Subcutaneous abdominal adipose tissue (tissue), 5 donors: Measurements from ENCODE around the gene MS4A10.

ENCODE experiments used
- H3K27ac ChIP-seq: one replicate; pipeline ENCODE4 v1.7.0; 2013; ENCODE audit warnings: low read depth, mild to moderate bottlenecking, inconsistent platforms, low read length, moderate library complexity
- H3K27me3 ChIP-seq, 5 donors: one replicate each; pipeline ENCODE4 v1.7.0; 2013; ENCODE audit warnings: low read length in 5 of 5, inconsistent platforms in 1 of 5; ENCODE audit not compliant: control insufficient read depth in 5 of 5, insufficient read depth in 4 of 5
- H3K36me3 ChIP-seq, 5 donors: one replicate each; pipeline ENCODE4 v1.7.0; 2013; ENCODE audit warnings: low read length in 5 of 5; ENCODE audit not compliant: control insufficient read depth in 5 of 5, insufficient read depth in 5 of 5
- H3K4me1 ChIP-seq, 5 donors: one replicate each; pipeline ENCODE4 v1.7.0; 2013; ENCODE audit warnings: low read length in 5 of 5, mild to moderate bottlenecking in 3 of 5, moderate library complexity in 1 of 5; ENCODE audit not compliant: control insufficient read depth in 5 of 5, insufficient read depth in 5 of 5
- H3K4me3 ChIP-seq, 5 donors: one replicate each; pipeline ENCODE4 v1.7.0; 2013; ENCODE audit warnings: low read length in 5 of 5, low read depth in 1 of 5
- H3K9ac ChIP-seq, 5 donors: one replicate each; pipeline ENCODE4 v1.7.0; 2013; ENCODE audit warnings: low read length in 5 of 5, mild to moderate bottlenecking in 4 of 5, moderate library complexity in 3 of 5
- H3K9me3 ChIP-seq, 5 donors: one replicate each; pipeline ENCODE4 v1.7.0; 2013; ENCODE audit warnings: low read length in 5 of 5; ENCODE audit not compliant: control insufficient read depth in 5 of 5
- donor health status: healthy.
- donor health status: healthy.
- donor health status: healthy.
- donor health status: healthy.
- donor health status: healthy.

Gene MS4A10

GRCh38 chr11:60782393-60783140 is 2.6 kb upstream of the MS4A10 start:
- Histone ChIP-seq H3K9me3 (no peaks in the 10 kb centered on the region), H3K4me3 (no peak overlapping the region), H3K36me3 (no peaks in the 10 kb centered on the region), H3K4me1 (peaks cover 9 to 30% (median 27%) of the 10 kb centered on the region in 5 donors), H3K27ac (no peak overlapping the region), H3K9ac (no peak overlapping the region), H3K27me3 (peaks cover 0 to 2% (median 0%) of the 10 kb centered on the region in 5 donors)

- Histone ChIP-seq H3K27ac (no peak overlapping the region), H3K4me1 (peaks cover 9 to 30% (median 28%) of the 10 kb centered on the region in 5 donors), H3K27me3 (peaks cover 0 to 2% (median 0%) of the 10 kb centered on the region in 5 donors), H3K9ac (no peak overlapping the region), H3K9me3 (no peaks in the 10 kb centered on the region), H3K4me3 (no peak overlapping the region), H3K36me3 (no peaks in the 10 kb centered on the region)
Measured at GRCh38 chr11:60783141-60783484, 2.0 kb upstream of the MS4A10 start.

- H3K27ac ChIP-seq, result no peak overlapping the region
- H3K27me3 ChIP-seq, result peaks cover 0 to 5% (median 0%) of the 10 kb centered on the region in 5 donors
- no peaks in the 10 kb centered on the region for H3K36me3 ChIP-seq
- H3K4me3 ChIP-seq, result no peak overlapping the region
- H3K4me1 ChIP-seq, result peaks cover 15 to 37% (median 30%) of the 10 kb centered on the region in 5 donors
- no peaks in the 10 kb centered on the region for H3K9me3 ChIP-seq
- H3K9ac ChIP-seq, result no peak overlapping the region
Measured at GRCh38 chr11:60783911-60784310, 1.2 kb upstream of the MS4A10 start.

- Histone ChIP-seq H3K9me3 (no peaks in the 10 kb centered on the region), H3K27ac (no peak overlapping the region), H3K27me3 (peaks cover 0 to 5% (median 0%) of the 10 kb centered on the region in 5 donors), H3K9ac (no peak overlapping the region), H3K4me3 (no peak overlapping the region), H3K4me1 (peaks cover 15 to 38% (median 30%) of the 10 kb centered on the region in 5 donors), H3K36me3 (no peaks in the 10 kb centered on the region)
Measured at GRCh38 chr11:60785806-60786361, 751 bp downstream of the MS4A10 start.

- H3K27me3 ChIP-seq, result peaks cover 0 to 7% (median 0%) of the 10 kb centered on the region in 5 donors
- H3K27ac ChIP-seq, result no peak overlapping the region
- no peak overlapping the region for H3K9ac ChIP-seq
- no peak overlapping the region for H3K4me3 ChIP-seq
- H3K9me3 ChIP-seq, result peaks cover 0 to 6% (median 5%) of the 10 kb centered on the region in 5 donors
- H3K36me3 ChIP-seq, result no peaks in the 10 kb centered on the region
- peaks cover 15 to 38% (median 30%) of the 10 kb centered on the region in 5 donors for H3K4me1 ChIP-seq
Measured at GRCh38 chr11:60786811-60787567, 1.9 kb downstream of the MS4A10 start.

GRCh38 chr11:60788401-60789125 is 3.4 kb downstream of the MS4A10 start:
- Histone ChIP-seq H3K4me3 (no peak overlapping the region), H3K27ac (no peak overlapping the region), H3K9ac (no peak overlapping the region), H3K36me3 (no peaks in the 10 kb centered on the region), H3K27me3 (peaks cover 0 to 7% (median 0%) of the 10 kb centered on the region in 5 donors), H3K9me3 (peaks cover 0 to 10% (median 6%) of the 10 kb centered on the region in 5 donors), H3K4me1 (peaks cover 15 to 38% (median 30%) of the 10 kb centered on the region in 5 donors)

- Histone ChIP-seq H3K4me1 (peaks cover 15 to 29% (median 17%) of the 10 kb centered on the region in 5 donors), H3K36me3 (no peaks in the 10 kb centered on the region), H3K9me3 (peaks cover 0 to 10% (median 6%) of the 10 kb centered on the region in 5 donors), H3K27me3 (peaks cover 0 to 9% (median 0%) of the 10 kb centered on the region in 5 donors), H3K4me3 (no peak overlapping the region), H3K9ac (no peak overlapping the region), H3K27ac (no peak overlapping the region)
Measured at GRCh38 chr11:60790726-60791125, 5.6 kb downstream of the MS4A10 start.

- Histone ChIP-seq H3K4me3 (no peak overlapping the region), H3K9ac (no peak overlapping the region), H3K4me1 (peaks cover 12 to 23% (median 15%) of the 10 kb centered on the region in 5 donors), H3K36me3 (no peaks in the 10 kb centered on the region), H3K9me3 (peaks cover 0 to 10% (median 6%) of the 10 kb centered on the region in 5 donors), H3K27me3 (peaks cover 0 to 9% (median 0%) of the 10 kb centered on the region in 5 donors), H3K27ac (no peak overlapping the region)
Measured at GRCh38 chr11:60791153-60791933, 6.2 kb downstream of the MS4A10 start.

GRCh38 chr11:60792521-60792920 is 7.4 kb downstream of the MS4A10 start:
- Histone ChIP-seq H3K27ac (no peak overlapping the region), H3K4me1 (peaks cover under 1 to 11% (median 7%) of the 10 kb centered on the region in 5 donors), H3K27me3 (peaks cover 0 to 9% (median 0%) of the 10 kb centered on the region in 5 donors), H3K9me3 (peaks cover 0 to 11% (median 10%) of the 10 kb centered on the region in 5 donors), H3K4me3 (no peak overlapping the region), H3K9ac (no peak overlapping the region), H3K36me3 (no peaks in the 10 kb centered on the region)
